ENCODE measurements around the gene IL17RE. TPM values are rescaled to one million over a fixed set of nuclear protein-coding genes. Genes with fewer than 3 reads are reported as not detected.
"Not testable (repeated sequence)": the region's sequence is repeated elsewhere in the genome, so short reads cannot be mapped to it uniquely, and the experiment has no call there.

IL17RE gene, protein sequence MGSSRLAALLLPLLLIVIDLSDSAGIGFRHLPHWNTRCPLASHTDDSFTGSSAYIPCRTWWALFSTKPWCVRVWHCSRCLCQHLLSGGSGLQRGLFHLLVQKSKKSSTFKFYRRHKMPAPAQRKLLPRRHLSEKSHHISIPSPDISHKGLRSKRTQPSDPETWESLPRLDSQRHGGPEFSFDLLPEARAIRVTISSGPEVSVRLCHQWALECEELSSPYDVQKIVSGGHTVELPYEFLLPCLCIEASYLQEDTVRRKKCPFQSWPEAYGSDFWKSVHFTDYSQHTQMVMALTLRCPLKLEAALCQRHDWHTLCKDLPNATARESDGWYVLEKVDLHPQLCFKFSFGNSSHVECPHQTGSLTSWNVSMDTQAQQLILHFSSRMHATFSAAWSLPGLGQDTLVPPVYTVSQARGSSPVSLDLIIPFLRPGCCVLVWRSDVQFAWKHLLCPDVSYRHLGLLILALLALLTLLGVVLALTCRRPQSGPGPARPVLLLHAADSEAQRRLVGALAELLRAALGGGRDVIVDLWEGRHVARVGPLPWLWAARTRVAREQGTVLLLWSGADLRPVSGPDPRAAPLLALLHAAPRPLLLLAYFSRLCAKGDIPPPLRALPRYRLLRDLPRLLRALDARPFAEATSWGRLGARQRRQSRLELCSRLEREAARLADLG
- polyA plus RNA-seq (ENCODE audit: insufficient read depth in 1 of 5, insufficient read length in 5 of 5, low replicate concordance in 1 of 5) = 100 to 1,000 TPM in 2 of 5 donors, 10 to 100 TPM in 3; 74.6 to 102 (median 86.3) TPM
- long read RNA-seq, donor 1 = 0 reads
- long read RNA-seq, donor 2, partial matches to known transcripts = 11 of 11 reads
- long read RNA-seq, donor 2, other reads (novel, unspliced or antisense) = 0 of 11 reads
- long read RNA-seq, donor 3, partial matches to known transcripts = 0 of 2 reads
- long read RNA-seq, donor 3, other reads (novel, unspliced or antisense) = 0 of 2 reads
- long read RNA-seq, donor 4, partial matches to known transcripts = 9 of 10 reads
- long read RNA-seq, donor 4, other reads (novel, unspliced or antisense) = 0 of 10 reads
- long read RNA-seq, donor 5, partial matches to known transcripts = 0 of 1 reads
- long read RNA-seq, donor 5, other reads (novel, unspliced or antisense) = 0 of 1 reads
- long read RNA-seq, donor 6, partial matches to known transcripts = 28 of 28 reads
- long read RNA-seq, donor 6, other reads (novel, unspliced or antisense) = 0 of 28 reads
- long read RNA-seq, donor 7 = 0 reads
- long read RNA-seq, donor 8 = 0 reads

DNA sequence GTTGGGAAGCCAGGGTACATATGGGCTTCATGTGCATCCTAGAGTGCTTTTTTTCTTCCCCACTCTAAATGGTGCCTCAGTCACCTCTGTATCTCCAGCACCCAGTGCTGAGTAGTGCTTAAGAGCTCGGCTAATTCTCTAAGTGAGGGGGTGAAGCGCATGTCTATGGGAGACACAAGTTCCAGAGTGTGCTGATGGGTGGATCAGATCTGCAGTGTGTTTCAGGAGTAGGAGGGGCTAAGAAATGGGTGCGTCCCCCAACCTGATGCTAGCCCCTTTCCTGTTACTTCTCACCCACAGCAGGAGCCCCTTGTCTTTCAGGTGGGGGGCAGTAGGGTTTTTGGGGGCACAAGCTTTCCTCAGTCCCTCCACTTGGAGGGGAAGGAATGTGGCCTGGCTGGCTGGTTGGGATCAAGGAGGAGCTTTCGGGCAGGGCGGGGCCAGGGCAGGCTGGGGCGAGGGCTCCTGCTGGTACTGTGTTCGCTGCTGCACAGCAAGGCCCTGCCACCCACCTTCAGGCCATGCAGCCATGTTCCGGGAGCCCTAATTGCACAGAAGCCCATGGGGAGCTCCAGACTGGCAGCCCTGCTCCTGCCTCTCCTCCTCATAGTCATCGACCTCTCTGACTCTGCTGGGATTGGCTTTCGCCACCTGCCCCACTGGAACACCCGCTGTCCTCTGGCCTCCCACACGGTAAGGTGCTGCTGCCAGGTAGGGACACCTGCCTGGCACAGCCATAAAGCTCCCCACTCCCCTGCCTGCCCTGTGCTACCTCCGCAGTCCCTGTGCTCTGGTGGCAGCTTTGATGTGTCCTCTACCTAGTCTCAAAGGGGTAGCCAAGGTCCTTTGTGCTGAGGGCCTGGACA, at the start of gene IL17RE:
Gene IL17RE, plus strand, starts transcription at position 477 of the 866 bp plus-strand sequence. Its CDS starts 85 bp downstream, at position 562.
- no peak for DNase-seq

DNA sequence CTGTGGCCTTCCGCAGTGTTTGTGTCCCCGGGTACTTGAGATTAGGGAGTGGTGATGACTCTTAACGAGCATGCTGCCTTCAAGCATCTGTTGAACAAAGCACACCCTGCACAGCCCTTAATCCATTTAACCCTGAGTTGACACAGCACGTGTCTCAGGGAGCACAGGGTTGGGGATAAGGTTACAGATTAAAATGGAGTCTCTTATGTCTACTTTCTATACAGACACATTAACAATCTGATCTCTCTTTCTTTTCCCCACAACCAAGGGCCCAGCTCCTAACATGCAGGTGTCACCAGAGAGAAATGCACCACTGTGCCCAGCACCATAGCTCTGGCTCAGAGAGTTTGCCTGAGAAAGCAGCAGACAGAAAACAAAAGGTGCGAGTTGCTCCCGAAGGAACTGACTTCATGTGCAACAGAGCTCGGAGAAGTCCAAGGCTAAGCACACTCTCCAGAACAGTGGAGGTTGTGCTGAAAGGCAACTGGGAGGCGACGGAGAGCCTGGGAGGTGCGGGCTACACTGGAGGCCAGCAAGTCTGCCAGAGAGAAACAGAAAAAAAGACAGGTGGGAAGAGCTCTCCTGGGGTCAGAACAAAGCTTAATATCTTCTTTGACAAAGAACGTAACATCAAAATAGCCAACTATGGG, 48.2 kb upstream of the IL17RE start:
- DNase-seq = not testable (repeated sequence)

DNA sequence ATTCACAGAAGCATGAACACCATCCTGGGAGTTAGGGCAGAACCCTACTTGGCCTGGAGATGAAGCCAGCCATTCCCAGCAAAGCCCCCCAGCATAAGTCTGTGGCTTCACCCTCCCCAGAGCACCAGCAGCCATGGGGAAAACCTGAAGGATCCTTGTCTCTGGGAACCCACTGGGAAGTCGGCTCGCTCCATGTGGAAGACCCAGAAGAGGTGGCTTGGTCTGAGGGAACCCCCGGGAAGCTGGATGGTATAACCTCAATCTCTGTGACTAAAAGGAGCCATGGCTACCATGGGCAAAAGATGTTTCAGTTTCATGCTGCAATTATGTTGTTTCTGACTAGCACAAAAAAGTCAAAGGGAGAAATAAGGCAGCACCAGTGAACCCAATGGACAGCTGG, 47.1 kb upstream of the IL17RE start:
- DNase-seq = no peak

DNA sequence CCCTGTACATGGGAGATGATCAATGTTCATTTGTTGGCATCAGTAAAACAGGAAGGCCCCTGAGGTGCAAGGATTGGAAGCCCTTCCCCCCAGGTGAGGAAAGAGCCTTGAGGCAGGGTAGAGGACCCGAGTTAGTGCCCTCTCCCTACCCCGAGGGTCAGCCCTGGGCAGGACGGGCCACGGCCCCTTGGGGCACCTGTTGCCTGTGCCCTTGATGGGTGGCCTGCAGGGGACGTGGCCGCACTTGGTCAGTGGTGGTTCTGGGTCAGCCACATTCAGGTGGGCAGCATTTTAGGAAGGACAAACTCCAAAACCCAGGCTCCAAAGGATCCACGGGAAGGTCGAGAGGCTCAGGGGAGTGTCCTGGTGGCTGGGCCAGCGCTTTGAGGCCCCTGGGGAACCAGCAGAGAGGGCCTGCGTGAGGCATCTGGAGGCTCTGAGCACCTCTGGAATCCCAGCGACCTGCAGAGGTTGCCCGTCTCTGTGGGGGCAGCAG, 43.1 kb upstream of the IL17RE start:
- no peak for DNase-seq

DNA sequence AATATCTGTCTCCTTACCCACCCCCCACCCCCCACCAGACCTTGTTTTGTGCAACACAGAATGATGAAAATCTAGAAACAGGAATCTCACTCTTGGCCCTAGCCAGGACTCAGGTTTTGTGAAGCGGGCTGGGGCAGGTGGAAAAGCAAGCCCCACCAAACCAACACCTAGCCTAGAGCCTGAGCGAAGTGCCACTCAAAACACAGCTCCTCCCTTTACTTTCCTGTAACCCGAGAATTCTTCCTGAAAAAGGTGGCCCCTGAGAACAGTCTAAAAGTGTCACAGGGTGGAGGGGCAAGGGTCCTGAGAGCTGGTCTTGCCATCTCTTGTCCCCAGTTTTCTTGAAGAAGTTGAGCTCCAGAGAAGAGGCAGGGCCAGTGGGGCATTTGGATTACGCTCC, 41.4 kb upstream of the IL17RE start:
- DNase-seq = no peak

DNA sequence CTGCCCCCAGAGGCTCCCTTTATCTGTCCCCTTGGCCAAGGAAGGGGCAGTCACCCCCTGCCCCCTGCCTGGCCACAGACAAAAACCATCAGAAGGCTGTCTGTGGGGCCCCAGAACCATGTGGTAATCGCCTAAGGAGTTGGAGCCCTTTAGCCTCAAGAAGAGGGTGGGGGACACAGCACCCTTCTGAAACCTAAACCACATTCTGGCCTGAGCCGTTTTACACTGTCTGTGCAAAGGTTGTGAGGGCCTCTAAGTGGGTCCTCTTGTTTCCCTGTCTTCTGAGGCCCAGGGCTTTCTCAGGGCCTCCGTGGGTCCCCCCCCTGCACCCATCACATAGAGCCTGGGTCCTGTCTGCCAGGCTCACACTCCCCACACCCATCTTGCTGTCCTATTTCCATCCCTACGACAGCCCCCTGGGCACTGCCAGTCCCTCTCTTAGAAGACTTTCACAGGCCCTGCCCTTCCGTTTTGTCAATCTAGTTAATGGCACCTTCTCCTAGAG, 41.0 kb upstream of the IL17RE start:
- no peak for DNase-seq

DNA sequence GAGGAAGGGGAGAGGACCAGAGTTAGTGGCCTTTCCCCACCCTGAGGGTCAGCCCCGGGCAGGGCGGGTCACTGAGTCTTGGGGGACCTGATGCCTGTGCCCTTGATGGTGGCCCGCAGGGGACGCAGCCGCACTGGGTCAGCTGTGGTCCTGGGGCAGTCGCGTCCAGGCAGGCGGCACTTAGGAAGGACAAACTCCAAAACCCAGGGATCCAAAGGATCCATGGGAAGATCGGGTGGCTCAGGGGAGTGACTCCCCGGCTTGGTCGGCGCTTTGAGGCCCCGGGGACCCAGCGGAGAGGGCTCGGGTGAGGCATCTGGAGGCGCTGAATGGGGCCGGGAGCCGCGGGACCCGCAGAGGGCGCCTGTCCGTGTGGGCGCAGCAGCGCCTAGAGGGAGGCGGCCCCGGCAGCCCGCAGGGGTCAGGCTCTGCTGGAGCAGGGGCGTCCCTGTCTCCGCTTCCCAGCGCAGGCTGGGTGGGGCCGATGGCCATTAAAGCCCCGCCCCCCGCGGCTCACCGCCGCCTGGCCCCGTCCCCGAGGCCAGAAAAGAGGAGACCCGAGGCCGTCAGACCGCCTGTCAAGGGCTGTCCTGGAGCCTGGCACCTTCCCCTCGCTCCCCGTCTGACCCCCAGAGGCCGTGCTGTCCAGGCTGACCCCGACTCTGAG, 40.1 kb upstream of the IL17RE start:
- peak; percentile 40 to 43 for DNase-seq

DNA sequence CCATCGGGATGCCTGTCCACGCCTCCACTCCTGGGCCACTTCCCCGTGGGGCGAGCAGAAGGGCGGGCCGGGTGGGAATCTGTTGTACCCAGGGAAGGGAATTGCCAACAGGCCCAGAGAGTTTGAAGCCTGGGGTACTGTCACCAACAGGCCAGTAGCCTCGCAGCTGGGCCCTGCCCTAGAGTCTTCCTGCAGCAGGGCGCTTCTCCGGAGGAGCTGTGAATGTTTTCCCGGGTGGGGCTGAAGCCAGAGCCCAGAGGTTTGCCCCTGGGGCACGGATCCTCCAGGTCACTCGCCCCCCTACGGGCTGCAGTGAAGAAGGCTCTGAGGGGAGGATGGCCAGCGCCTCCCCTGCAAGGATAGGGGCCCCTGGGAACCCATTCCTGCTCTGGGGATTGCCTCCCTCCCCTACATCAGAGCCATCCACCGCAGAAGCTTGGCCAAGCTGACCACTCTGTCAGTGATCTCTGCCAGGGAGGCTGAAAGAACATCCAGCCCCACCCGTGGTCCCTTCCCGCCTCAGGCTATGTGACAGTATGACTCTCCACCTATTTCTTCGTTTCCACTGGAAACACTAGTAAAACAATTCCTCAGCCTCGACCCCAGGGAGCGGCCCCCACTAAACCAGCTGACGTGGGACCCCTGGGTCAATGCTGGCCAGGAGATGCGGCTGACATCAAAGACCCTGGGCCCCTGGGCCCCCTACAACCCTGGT, 39.4 kb upstream of the IL17RE start:
- DNase-seq = no peak

DNA sequence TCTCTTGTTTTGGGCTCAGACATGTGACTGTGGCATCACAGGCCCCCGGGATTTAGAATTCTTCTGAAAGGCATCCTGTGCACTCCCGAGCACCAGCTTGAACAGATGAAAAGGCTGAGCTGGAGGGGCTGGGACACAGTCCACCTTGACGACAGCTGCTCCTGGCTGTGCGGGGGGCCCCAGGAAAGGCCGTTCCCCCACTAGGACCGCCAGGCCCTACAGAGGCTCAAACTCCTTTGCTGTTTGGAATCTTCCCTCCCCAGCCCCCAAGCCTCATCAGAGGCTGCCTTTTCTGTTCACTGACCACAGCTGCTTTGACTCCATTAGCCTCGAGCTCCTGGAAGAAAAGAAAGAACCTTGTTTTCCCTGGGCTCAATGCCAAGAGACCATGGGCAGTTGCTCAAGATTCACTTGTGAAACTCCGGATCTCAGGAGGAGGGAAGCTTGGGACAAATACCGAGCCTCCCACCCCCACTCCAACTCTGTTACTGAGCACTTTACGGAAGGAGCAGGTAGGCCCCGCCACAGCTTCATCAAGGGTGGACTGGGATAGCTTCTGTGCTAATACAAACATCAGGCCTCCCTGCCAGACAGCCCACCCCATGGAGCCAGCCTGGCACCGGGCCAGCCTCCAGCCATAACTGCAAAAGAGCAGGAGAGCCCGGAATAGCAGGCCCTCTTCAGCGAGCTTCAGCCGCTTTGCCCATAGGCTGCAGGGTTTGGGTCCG, 38.3 kb upstream of the IL17RE start:
- DNase-seq = peak; percentile 85 to 89

DNA sequence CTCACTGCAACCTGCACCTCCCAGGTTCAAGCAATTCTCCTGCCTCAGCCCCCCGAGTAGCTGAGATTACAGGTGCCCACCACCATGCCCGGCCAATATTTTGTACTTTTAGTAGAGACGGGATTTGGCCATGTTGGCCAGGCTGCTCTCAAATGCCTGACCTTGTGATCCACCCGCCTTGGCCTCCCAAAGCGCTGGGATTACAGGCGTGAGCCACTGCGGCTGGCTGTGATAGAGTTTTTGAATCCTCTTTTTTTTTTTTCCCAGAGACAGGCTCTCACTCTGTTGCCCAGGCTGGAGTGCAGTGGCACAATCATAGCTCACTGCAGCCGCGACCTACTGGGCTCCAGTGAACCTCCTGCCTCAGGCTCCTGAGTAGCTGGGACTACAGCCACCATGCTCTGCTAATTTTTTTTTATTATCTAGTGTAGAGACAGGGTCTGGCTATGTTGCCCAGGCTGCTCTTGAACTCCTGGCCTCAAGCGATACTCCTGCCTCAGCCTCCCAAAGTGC, 37.5 kb upstream of the IL17RE start:
- DNase-seq = not testable (repeated sequence)

DNA sequence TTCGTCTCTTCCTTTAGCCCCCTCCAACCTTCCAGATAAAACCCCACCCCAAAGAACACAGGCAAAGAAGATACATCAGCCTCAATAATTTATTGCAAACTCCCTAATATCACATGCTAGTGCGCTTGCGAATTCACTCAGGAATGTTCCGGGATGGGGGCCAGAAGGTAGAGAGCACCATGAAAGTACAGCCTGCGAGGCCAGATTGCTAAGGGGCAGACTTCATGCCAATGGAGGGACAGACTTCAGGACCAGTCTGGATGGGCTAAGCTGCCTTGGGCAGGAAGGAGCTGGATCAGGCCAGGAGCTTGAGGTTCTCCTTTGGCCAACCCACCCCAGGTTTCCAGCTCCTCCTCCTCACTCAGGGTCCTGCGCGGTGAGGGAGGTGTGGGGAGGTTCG, 36.0 kb upstream of the IL17RE start:
- no peak for DNase-seq

DNA sequence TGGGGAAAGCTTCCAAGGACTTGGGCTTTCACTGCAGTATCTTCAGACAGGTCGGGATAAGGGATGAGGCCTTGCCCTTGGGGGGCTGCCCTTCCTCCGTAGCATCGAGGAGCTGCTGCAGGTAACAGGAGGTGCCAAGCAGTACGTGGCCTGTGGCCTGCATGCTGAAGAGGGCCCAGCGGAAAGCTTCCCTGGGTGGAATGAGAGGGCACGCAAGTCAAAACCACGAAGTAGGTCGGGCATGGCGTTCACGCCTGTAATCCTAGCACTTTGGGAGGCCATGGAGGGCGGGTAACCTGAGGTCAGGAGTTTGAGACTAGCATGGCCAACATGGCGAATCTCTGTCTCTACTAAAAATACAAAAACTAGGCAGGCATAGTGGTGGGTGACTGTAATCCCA, 35.5 kb upstream of the IL17RE start:
- no peak for DNase-seq

DNA sequence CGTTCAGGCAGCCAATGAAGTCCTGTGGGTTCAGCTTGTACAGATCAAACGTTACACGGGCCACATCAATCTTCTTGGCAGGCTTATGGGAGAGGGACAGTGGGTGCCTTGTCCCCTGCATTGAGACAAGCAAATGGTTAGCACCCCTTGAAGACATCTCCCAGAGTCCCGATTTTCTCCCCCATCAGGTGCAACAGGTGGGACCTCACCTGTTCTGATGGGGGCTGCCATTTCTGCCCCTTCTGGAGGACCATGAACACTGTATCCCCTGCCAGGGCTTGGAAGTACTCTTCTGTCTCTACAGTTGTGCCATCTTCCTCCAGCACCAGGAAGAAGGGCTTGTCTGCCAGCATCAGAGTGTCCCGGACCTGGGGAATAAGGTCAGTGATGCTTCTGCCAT, 32.7 kb upstream of the IL17RE start:
- DNase-seq = no peak

DNA sequence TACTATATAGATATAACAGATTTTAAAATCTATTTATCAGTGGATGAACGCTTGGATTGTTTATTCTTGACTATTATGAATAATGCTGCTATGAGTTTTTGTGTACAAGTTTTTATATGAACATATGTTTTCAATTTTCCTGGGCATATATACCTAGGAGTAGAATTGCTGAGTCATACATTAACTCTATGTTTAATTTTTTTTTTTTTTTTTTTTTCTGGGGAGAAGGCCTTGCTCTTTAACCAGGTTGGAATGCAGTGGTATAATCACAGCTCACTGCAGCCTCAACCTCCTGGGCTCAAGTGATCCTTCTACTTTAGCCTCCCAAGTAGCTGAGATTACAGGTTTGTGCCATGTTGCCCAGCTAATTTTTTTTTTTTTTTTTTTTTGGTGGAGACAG, 31.7 kb upstream of the IL17RE start:
- DNase-seq = no peak

DNA sequence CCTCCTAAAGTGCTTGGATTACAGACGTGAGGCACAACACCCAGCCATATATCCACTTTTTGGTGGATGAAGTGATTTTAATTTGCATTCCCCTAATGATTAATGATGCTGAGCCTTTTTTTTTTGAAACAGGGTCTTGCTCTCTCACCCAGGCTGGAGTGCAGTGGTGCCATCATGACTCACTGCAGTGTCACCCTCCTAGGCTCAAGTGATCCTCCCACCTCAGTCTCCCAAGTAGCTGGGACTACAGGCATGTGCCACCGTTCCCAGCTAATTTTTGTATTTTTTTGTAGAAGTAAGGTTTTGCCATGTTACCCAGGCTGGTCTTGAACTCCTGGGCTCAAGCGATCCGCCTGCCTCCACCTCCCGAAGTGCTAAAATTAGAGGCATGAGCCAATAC, 30.6 kb upstream of the IL17RE start:
- not testable (repeated sequence) for DNase-seq

DNA sequence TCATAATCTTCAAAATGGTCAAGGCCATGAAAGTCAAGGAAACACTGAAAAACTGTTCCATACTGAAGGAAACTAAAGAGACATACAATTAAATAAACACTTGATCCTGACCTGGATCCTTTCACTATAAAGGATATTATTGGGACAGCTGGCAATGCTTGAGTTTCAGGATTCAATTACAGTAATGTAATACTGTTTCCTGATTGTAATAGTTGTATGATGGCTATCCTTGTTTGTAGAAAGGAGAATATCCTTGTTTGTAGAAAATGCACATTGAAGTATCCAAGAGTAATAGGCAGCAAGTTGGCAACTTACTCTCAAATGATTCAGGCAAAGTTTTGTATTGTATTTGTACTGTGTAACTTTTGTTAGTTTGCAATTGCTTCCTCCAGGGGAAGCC, 27.2 kb upstream of the IL17RE start:
- no peak for DNase-seq

DNA sequence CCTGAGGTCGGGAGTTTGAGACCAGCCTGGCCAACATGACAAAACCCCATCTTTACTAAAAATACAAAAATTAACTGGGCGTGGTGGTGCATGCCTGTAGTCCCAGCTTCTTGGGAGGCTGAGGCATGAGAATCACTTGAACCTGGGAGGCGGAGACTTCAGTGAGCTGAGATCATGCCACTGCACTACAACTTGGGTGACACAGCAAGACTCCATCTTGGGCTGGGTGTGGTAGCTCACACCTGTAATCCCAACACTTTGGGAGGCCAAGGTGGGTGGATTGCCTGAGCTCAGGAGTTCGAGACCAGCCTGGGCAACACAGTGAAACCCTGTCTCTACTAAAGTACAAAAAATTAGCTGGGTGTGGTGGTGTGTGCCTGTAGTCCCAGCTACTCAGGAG, 26.4 kb upstream of the IL17RE start:
- not testable (repeated sequence) for DNase-seq

DNA sequence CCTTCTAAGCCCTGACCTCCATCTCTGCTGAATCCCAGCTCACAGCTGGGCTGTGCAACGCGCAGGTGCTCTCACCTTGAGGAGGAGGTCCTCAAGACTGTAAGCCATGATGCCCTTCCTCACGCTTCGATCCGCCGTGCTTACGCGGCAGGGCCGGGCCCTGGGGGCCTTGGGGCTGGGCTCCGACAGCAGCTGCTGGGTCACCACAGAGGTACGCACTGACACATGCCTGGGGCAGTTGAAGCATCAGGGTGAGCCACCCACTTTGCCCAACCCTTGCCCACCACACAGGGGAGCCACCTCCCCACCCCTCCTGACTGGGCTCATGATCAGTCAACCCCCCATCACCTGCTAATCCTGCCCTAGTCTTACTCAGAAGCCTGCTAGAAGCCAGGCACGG, 25.7 kb upstream of the IL17RE start:
- DNase-seq = no peak

Data from right lung (tissue), 10 donors.